Body of pancreas (tissue), 4 donors: ENCODE measurements around the gene EGR4. TPM values are rescaled to one million over a fixed set of nuclear protein-coding genes. Genes with fewer than 3 reads are reported as not detected.

Source experiments
- ATAC-seq: fragments of 150-250 bp; one replicate; pipeline ENCODE4 v1.9.1; 2016
- DNase-seq, 4 donors: peaks; one replicate each; pipeline ENCODE4 v3.0.0-alpha.2; 2019
- H3K27ac ChIP-seq, 4 donors: fragments of 200-600 bp; sonication (generic); 1 replicate in 3 of 4; 2 replicates in 1 of 4; pipeline versions ENCODE4 v1.5.1 to v1.6.1; 2016 to 2019; ENCODE audit warnings: mild to moderate bottlenecking in 1 of 4, mixed read lengths in 1 of 4, moderate library complexity in 1 of 4
- H3K27me3 ChIP-seq, 2 donors: fragments of 200-600 bp; sonication (generic); one replicate each; pipeline ENCODE4 v1.6.0; 2016; ENCODE audit warnings: mild to moderate bottlenecking in 1 of 2
- H3K36me3 ChIP-seq, 2 donors: fragments of 200-600 bp; sonication (generic); replicated peaks in 1 of 2; 2 replicates each; pipeline ENCODE4 v1.5.1; 2016; ENCODE audit warnings: low read depth in 2 of 2; ENCODE audit not compliant: insufficient read depth in 1 of 2
- H3K4me1 ChIP-seq: fragments of 200-600 bp; sonication (generic); one replicate; pipeline ENCODE4 v1.6.0; 2016
- H3K4me3 ChIP-seq, 2 donors: fragments of 200-600 bp; sonication (generic); 1 replicate in 1 of 2; 2 replicates in 1 of 2; pipeline ENCODE4 v1.5.1; 2016 to 2019
- H3K9me3 ChIP-seq, 3 donors: fragments of 200-600 bp; sonication (generic); 1 replicate in 2 of 3; 2 replicates in 1 of 3; pipeline ENCODE4 v1.5.1; 2016
- POLR2A ChIP-seq, 3 donors: fragments of 450-650 bp; IDR thresholded peaks; one replicate each; pipeline ENCODE4 v1.6.1; 2016; ENCODE audit warnings: antibody characterized with exemption in 3 of 3, mild to moderate bottlenecking in 2 of 3
- WGBS, 2 donors: methylation state at CpG; one replicate each; pipeline ENCODE4 v1.1.5; 2017; 5-methylcytosine and 5-hydroxymethylcytosine counted together
- intact Hi-C: fragments of 100-400 bp; cut with DNase I; formaldehyde crosslinking; loops from one replicate; pipeline ENCODE4 v1.15.1; 2023
- total RNA-seq, 2 donors: library from RNA; depleted of rRNA; stranded (reverse); fragments of >200 nt; gene quantifications; one replicate each; pipeline ENCODE4 v1.1.0, GENCODE V29; 2016
- TF ChIP-seq, protein P1 (sequence below), 7 experiments: fragments of 450-650 bp in 4 of 7; fragments of 200-600 bp in 3 of 7; sonication (generic) in 3 of 7; IDR thresholded peaks; one replicate each; pipeline ENCODE4 v1.5.1; 2016 to 2019; ENCODE audit warnings: antibody characterized with exemption in 7 of 7

EGR4 gene
- total RNA-seq, result not detected

DNA sequence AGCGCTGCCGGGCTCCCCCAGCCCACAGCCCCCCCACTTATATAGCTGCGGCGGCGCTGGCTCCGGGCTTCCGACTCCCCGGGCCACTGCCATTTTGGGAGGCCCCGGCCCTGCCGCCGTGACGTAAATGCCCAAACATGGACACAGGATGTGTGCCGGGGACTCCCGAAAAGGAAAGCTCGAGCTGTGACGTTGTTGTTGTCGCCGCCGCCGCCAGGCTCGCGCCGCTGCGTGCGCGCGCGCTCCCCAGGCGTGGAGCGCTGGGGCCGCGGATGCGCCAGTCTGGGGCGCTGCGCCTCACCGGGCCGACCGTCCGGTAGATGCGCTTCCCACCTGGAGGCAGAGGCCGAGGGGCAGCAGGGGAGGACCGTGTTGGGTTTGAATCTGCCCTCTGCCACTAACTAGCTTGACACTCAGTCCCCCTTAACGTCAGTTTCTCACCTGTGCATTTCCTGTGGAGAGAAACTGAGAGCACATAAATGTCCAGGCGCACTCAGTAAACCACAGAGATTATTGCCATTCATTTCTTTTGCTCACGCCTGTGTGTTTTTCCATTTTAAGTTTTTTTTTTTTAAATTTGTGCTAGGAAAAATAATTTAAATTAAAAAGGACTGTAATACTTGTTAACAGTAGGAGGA lies at the start of gene EGR4:
EGR4 (minus strand) TSS at position 15 of the 638 bp plus-strand sequence. CDS start 231 bp downstream, outside the sequence.
- Histone ChIP-seq H3K4me3 (peak within 1 kb of the TSS in 1 of 2 donors; percentile 17), H3K9me3 (no peaks in the 10 kb centered on the region), H3K4me1 (peaks cover 28% of the 10 kb centered on the region), H3K27ac (no peak within 1 kb of the TSS), H3K36me3 (no peaks in the 10 kb centered on the region), H3K27me3 (peaks cover 0 to 31% of the 10 kb centered on the region in 2 donors)
- 1 to 8% methylated on average over 4 to 45 of the region's 45 CpGs for WGBS, 2 donors
- peak; percentile 40 to 71 (median 56) for DNase-seq
- ATAC-seq, result peak; percentile 61
- peak in 2 of 3 donors; percentile 9 to 34 for TF ChIP-seq POLR2A (IDR thresholded peaks at IDR 0.05)
- TF ChIP-seq, protein P1, sequence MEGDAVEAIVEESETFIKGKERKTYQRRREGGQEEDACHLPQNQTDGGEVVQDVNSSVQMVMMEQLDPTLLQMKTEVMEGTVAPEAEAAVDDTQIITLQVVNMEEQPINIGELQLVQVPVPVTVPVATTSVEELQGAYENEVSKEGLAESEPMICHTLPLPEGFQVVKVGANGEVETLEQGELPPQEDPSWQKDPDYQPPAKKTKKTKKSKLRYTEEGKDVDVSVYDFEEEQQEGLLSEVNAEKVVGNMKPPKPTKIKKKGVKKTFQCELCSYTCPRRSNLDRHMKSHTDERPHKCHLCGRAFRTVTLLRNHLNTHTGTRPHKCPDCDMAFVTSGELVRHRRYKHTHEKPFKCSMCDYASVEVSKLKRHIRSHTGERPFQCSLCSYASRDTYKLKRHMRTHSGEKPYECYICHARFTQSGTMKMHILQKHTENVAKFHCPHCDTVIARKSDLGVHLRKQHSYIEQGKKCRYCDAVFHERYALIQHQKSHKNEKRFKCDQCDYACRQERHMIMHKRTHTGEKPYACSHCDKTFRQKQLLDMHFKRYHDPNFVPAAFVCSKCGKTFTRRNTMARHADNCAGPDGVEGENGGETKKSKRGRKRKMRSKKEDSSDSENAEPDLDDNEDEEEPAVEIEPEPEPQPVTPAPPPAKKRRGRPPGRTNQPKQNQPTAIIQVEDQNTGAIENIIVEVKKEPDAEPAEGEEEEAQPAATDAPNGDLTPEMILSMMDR (IDR thresholded peaks at IDR 0.05), result no peak
- intact Hi-C loops, result no loop called here

DNA sequence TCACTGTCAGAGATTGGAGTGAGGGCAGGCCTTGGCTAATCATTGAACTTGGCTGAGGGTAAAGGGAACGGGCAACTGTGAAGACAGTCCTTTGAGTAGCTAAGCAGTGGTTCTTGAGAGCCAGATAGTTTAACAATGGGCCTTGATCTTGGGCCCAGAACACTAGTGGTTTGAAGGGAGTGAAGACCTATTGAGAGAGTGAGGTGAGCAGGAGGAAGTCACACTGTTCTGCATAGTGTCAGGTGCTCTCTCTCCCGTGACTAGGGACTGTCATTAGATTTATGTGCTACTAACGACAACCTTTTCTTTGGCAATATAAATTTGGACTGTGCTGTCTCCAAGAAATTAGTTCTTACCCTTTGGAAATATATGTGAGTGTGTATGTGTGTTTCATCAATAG lies 47.7 kb upstream of the EGR4 start:
- Histone ChIP-seq H3K4me3 (no peak overlapping the region), H3K27ac (no peak overlapping the region), H3K36me3 (no peaks in the 10 kb centered on the region), H3K27me3 (no peaks in the 10 kb centered on the region), H3K4me1 (no peaks in the 10 kb centered on the region), H3K9me3 (no peaks in the 10 kb centered on the region)
- TF ChIP-seq POLR2A (IDR thresholded peaks at IDR 0.05), result no peak
- TF ChIP-seq, protein P1 (IDR thresholded peaks at IDR 0.05), result no peak
- ATAC-seq (no peak), DNase-seq (no peak)
- WGBS, 2 donors, result 48 to 58% methylated on average over 3 of the region's 3 CpGs
- intact Hi-C loops, result no loop called here

GRCh38 chr2:73339201-73339600 lies 45.9 kb upstream of the EGR4 start:
- Histone ChIP-seq H3K36me3 (no peaks in the 10 kb centered on the region), H3K4me3 (no peak overlapping the region), H3K27ac (no peak overlapping the region), H3K4me1 (no peaks in the 10 kb centered on the region), H3K27me3 (no peaks in the 10 kb centered on the region), H3K9me3 (no peaks in the 10 kb centered on the region)
- no peak for ATAC-seq
- intact Hi-C loops, result no loop called here
- TF ChIP-seq, protein P1 (IDR thresholded peaks at IDR 0.05), result no peak
- no peak for TF ChIP-seq POLR2A (IDR thresholded peaks at IDR 0.05)
- WGBS, 2 donors, result 69 to 78% methylated on average over 3 of the region's 3 CpGs
- no peak for DNase-seq

- Histone ChIP-seq H3K36me3 (no peaks in the 10 kb centered on the region), H3K4me3 (no peak overlapping the region), H3K27ac (no peak overlapping the region), H3K9me3 (no peaks in the 10 kb centered on the region), H3K4me1 (no peaks in the 10 kb centered on the region), H3K27me3 (no peaks in the 10 kb centered on the region)
- TF ChIP-seq, protein P1 (IDR thresholded peaks at IDR 0.05), result no peak
- TF ChIP-seq POLR2A (IDR thresholded peaks at IDR 0.05), result no peak
- 23 to 38% methylated on average over 3 of the region's 3 CpGs for WGBS, 2 donors
- intact Hi-C loops, result no loop called here
- DNase-seq (no peak), ATAC-seq (no peak)
These were observed 44.5 kb upstream of the EGR4 start for GRCh38 chr2:73337828-73338227.

DNA sequence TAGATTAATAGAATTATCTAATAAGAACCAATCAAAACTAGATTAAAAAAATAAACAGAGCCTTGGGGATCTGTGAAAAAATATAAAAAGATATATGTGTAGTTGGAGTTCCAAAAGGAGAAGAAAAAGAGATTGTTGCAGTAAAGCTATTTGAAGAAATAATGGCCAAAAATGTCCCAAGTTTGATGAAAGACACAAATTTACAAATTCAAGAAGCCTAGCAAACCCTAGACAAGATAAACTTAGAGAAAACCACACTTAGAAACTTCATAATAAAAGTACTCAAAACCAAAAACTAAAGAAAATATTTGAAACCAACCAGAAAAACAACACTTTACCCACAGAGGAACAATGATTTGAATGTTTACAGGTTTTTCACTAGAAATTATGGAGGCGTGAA lies 41.3 kb upstream of the EGR4 start:
- intact Hi-C loops, result no loop called here

More for the DNA sequence above, 41.3 kb upstream of the EGR4 start:
- H3K27me3 ChIP-seq, result no peaks in the 10 kb centered on the region
- ATAC-seq, result no peak
- no peaks in the 10 kb centered on the region for H3K36me3 ChIP-seq
- H3K4me3 ChIP-seq, result no peak overlapping the region
- no peaks in the 10 kb centered on the region for H3K4me1 ChIP-seq
- no peaks in the 10 kb centered on the region for H3K9me3 ChIP-seq
- no peak overlapping the region for H3K27ac ChIP-seq
- 98 to 100% methylated on average over 1 of the region's 1 CpG for WGBS, 2 donors
- DNase-seq, result no peak
- TF ChIP-seq, protein P1 (IDR thresholded peaks at IDR 0.05), result no peak
- TF ChIP-seq POLR2A (IDR thresholded peaks at IDR 0.05), result no peak
